GM18858 (cell line): Measurements from ENCODE around the gene TOP2B.

Experiments
- ATAC-seq: cut with Tn5 transposase; IDR thresholded peaks from one replicate; pipeline ENCODE4 v1.9.1; 2021; ENCODE audit not compliant: unreplicated experiment

Gene TOP2B

DNA sequence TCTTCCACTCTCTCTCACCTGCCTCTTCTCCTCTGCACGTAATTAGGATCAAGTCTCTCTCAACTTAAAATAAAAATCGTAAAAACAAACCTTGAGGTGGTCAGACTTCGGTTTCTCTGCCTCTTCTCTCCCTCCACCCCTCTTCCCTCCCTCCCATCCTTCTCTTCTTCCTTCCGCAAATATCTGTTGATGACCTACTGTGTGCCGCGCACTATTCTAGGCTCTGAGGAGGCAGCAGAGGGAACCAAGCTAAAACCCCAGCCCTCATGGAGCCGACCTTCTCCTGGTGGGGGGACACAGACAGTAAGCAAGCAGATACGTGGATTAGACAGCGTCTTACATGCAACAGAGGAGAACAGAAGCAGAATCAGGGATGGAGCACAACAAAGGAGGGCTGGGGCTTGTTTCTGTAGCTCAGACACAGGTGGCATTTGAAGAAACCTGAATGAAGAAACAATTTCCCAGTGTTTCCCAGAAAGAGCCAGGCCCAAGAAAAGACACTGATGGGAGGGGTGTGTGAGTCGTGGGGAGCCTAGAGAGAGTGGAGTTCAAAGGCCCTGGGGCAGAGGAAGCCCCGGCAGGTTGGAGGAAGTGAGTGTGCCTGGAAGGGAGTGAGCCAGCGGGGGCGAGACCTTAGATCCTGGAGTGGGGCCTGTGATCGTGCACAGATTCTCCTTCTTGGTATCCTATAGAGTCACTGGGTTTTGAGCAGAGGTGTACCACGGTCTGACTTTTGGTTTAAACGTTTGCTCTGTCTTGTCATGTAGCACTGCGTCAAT lies 80.5 kb downstream of the TOP2B start:
- no peak for ATAC-seq

DNA sequence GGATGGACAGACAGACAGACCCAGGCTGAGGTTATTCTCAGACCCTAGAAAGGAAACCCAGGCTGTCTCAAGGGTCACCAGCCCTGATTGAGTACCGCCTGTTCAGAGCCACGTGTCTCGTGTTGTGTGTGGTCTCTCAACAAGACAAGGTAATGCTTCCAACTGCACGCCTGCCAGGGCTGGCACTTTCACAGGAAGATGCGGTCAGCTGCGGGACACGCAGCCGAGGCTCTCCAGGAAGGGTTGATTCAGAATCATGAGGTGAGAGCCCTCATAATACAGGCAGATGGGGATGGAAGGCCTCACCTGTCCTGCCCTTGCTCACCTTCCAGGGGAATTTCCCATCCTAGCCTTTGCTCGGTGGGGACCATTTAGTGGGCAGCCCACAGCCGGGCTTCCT lies 81.4 kb downstream of the TOP2B start:
- no peak for ATAC-seq

- ATAC-seq: no peak
Measured at GRCh38 chr3:25582242-25582641, 82.5 kb downstream of the TOP2B start.

- ATAC-seq: no peak
Measured at GRCh38 chr3:25581823-25582222, 82.9 kb downstream of the TOP2B start.

- ATAC-seq: no peak
Measured at GRCh38 chr3:25581335-25581734, 83.4 kb downstream of the TOP2B start.

DNA sequence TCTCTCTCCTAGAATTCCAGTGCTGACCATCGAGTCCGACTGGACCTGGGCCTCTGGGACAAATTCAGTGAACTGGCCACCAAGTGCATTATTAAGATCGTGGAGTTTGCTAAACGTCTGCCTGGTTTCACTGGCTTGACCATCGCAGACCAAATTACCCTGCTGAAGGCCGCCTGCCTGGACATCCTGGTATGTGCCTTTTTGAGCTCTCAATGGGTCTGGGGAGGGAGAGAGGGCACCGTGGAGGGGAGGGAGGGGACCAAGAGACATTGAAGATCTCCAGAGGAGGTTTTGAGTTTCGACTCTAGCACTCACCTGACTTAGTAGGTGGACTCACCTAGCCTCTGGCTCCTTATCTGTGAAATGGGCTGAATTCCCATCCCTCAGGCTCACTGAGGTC lies 84.2 kb downstream of the TOP2B start:
- ATAC-seq: no peak

DNA sequence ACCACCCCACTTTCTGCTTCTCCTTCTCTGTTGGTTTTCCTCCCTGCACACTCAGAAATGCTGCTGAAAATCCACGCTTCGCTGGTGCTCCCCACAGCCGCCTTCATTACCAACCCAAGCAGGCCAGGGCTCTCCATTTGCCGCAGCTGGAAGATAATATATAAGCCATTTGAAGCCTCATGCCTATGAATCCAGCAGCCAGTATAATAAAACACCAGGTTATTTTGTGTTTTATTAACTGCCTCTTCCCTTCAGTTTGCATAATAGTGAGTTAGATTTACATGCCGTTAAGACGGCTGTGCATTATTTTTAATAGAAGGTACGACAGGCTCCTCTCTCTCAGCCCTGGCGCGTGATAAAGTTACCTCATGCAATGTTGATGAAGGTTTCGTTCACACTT lies 86.6 kb downstream of the TOP2B start:
- no peak for ATAC-seq

GRCh38 chr3:25576831-25577454 lies 87.8 kb downstream of the TOP2B start:
- ATAC-seq: no peak

- no peak for ATAC-seq
Measured at GRCh38 chr3:25576146-25576545, 88.6 kb downstream of the TOP2B start.

- ATAC-seq: no peak
Measured at GRCh38 chr3:25575001-25575400, 89.7 kb downstream of the TOP2B start.

- ATAC-seq: no peak
Measured at GRCh38 chr3:25574172-25574765, 90.4 kb downstream of the TOP2B start.

- no peak for ATAC-seq
Measured at GRCh38 chr3:25573386-25574171, 91.1 kb downstream of the TOP2B start.

DNA sequence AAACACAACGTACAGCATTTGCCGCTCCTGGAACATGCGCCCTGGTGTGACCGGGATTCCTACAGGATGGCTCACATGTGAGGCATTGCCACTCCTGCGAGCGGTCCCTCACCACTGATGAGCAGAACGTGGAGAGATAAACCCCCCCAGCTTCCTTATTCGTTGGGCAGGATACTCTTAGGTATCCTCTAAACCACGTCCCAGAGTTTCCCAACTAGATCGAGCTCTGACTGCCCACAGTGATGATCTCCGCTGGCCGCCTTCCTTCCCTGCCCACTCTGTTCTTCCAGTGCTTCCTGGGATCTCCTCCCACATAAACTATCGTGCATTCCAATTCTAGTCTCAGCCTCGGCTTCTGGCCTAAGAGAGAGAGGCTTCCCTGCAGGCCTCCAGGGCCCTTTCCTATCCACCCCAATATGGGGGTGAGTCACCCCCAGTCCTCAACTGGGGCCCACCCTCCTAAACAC lies 91.8 kb downstream of the TOP2B start:
- ATAC-seq: no peak

DNA sequence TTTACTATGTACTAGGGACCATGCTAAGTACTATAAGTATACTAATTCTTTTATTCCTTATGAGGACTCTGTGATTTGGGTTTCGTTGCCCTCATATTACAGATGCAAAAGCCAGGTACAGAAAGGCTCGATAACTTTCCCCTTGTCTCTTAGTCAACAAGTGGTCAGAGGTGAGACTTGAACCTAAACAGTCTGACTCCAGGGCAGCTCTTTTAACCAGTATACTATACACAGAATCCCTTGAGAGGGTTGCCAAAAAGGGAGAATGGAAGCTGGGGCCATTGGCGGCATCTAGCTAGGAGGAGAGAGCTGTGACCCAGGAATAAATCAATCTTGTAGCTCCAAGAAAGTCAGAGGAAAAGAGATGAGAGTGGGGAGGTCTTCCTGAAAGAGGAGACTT lies 92.4 kb downstream of the TOP2B start:
- no peak for ATAC-seq

DNA sequence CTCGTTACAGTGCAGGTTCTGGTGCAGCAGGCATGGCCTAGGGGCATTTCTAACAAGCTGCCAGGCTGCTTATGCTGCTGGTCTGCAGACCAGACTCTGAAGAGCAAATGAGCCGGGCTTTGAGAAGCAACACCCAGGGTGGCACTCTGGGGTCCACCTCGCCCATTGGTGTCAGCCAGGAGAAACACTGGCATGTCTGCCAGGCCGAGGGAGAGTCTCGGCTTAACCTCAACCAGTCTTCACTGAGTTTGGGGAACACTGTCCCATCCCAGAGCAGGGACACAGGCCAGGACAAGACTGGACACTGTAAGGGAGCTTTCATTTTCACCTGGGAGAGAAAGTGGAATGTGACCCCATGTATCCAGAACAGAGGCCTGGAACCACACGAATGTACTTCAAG lies 93.4 kb downstream of the TOP2B start:
- no peak for ATAC-seq

GRCh38 chr3:25568525-25569078 lies 96.1 kb downstream of the TOP2B start:
- no peak for ATAC-seq

DNA sequence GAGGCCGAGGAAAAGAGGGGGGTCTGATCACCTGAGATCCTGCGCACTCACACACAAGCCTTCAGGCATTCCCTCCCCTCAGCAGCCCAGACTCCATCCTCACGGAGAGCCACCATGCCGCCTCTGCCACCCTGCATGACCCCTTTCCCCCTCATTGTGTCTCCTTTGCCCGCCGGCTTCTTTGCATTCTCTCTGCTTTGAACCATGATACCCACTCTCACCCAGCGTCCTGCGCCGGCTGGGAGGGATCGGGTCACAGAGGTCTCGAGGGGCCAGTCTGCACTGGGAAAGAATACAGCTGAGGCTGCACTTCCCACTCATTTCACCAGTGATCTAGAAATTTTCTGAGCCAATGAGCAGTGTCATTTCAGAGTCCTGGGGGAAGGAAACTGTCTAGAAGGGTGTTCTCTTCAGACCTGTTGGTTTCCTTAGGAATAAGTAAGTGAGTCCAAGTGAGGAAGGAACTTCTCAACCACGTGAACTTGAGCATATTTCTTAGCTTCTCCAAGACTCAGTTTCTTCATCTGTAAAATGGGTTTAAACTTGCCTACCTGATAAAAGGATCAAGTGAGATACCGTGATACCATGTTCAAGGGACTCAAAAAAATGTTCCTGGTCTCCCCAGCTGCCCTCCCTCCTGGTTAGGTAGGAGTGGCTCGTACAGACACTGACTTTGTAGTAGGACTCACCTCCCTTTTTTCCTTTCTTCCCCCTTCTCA lies 96.7 kb downstream of the TOP2B start:
- no peak for ATAC-seq

- ATAC-seq: no peak
Measured at GRCh38 chr3:25567388-25567787, 97.3 kb downstream of the TOP2B start.

DNA sequence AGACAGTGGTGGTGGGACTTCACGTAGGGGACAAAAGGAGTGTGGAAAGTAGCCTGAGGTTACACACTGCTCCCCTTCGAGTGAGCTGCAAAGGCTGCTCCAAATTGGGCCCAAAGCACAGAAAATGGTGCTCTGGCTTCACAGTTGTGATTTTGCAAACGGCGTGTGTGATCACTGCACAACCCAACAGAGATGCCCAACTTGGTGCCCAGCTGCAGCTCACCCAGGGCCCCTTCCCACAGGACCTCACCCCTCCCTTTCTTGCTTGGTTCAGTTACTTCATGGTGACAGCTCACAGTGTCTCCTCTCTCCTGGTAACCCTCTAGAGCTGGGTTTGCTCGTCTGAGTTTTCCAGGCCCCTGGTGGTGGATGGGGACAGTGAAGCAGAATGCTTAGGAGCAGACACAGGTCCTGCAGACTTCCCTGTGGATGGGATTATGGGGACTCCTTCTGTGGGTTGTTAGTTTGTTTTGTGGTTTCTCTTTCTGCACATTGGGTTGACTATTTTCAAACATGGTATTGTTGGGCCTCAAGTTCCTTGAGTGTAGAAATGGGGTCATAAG lies 98.3 kb downstream of the TOP2B start:
- ATAC-seq: no peak

GRCh38 chr3:25565807-25566206 lies 98.9 kb downstream of the TOP2B start:
- ATAC-seq: no peak
